ENCODE results near the gene NR2C2.

DNA sequence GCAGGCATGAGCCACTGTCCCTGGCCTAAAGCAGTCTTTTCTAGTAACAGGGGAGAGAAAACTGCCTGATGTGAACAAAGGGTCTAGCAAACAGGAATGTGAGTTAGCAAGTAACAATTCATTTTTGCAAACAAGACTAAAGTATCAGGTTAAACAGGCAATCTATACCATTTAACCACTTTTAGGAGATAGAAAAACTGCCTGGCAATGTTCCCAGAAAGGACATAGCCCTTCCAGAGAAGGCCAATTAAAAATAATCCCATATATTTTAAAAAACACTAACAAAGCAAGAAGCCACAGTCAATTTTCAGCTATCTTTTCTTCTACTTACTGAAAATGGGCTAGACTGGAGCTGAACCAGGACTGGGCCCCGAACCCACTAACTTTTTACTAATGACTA is 145.3 kb downstream of the NR2C2 start:
- TF ChIP-seq, protein P1, sequence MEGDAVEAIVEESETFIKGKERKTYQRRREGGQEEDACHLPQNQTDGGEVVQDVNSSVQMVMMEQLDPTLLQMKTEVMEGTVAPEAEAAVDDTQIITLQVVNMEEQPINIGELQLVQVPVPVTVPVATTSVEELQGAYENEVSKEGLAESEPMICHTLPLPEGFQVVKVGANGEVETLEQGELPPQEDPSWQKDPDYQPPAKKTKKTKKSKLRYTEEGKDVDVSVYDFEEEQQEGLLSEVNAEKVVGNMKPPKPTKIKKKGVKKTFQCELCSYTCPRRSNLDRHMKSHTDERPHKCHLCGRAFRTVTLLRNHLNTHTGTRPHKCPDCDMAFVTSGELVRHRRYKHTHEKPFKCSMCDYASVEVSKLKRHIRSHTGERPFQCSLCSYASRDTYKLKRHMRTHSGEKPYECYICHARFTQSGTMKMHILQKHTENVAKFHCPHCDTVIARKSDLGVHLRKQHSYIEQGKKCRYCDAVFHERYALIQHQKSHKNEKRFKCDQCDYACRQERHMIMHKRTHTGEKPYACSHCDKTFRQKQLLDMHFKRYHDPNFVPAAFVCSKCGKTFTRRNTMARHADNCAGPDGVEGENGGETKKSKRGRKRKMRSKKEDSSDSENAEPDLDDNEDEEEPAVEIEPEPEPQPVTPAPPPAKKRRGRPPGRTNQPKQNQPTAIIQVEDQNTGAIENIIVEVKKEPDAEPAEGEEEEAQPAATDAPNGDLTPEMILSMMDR (conservative IDR thresholded peaks at IDR 0.05) = no peak
- no peak for TF ChIP-seq ZFX (IDR thresholded peaks at IDR 0.05)
